ENCODE data around the gene DYNLRB1. TPM values are rescaled to one million over a fixed set of nuclear protein-coding genes. Genes with fewer than 3 reads are reported as not detected.
A peak's percentile ranks its signal among the peaks of the same experiment; 100 is the strongest.

The DYNLRB1 gene
- total RNA-seq, 4 donors from 2014 or later = 158 to 258 (median 209) TPM

- TF ChIP-seq POLR2A (IDR thresholded peaks at IDR 0.05) = no peak
- no peak for TF ChIP-seq CTCF (IDR thresholded peaks at IDR 0.05)
- no peak for TF ChIP-seq EP300 (IDR thresholded peaks at IDR 0.05)
- no peak for TF ChIP-seq POLR2AphosphoS5 (IDR thresholded peaks at IDR 0.05)
- peaks cover 0 to 23% of the 10 kb centered on the region in 2 donors for H3K36me3 ChIP-seq
- WGBS, 2 donors (ENCODE audit: low coverage in 1 of 2) = 62 to 79% methylated on average over 5 to 8 of the region's 11 CpGs
- peaks cover 0 to 42% (median 12%) of the 10 kb centered on the region in 3 donors for H3K4me1 ChIP-seq
- H3K4me3 ChIP-seq = no peak overlapping the region
- ATAC-seq = peak; percentile 31
- H3K27me3 ChIP-seq = no peaks in the 10 kb centered on the region
- H3K9me3 ChIP-seq = no peaks in the 10 kb centered on the region
- H3K27ac ChIP-seq = peak overlapping the region in 3 of 4 donors; percentile 69 to 71 (median 69)
Measured at GRCh38 chr20:34581341-34582184, 65.3 kb downstream of the DYNLRB1 start.

DNA sequence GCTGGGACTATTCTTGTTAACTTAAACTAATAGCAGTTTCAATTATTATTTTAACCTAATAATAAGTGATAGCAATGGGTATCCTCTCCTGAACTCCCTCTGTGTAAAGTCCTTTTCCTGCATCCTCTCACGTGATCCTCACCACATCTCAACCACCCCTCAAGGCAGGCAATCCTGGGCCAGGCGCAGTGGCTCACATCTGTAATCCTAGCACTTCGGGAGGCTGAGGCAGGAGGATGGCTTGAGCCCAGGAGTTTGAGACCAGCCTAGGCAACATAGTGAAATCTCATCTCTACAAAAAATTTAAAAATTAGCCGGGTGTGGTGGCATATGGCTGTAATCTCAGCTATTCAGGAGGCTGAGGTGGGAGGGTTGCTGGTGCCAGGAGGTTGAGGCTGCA, 66.0 kb downstream of the DYNLRB1 start:
- peaks cover 0 to 42% (median 12%) of the 10 kb centered on the region in 3 donors for H3K4me1 ChIP-seq
- H3K27me3 ChIP-seq = no peaks in the 10 kb centered on the region
- peaks cover 0 to 28% of the 10 kb centered on the region in 2 donors for H3K36me3 ChIP-seq
- no peaks in the 10 kb centered on the region for H3K9me3 ChIP-seq
- WGBS, 2 donors (ENCODE audit: low coverage in 1 of 2) = 53 to 81% methylated on average over 2 to 4 of the region's 4 CpGs
- TF ChIP-seq POLR2A (IDR thresholded peaks at IDR 0.05) (no peak), CTCF (IDR thresholded peaks at IDR 0.05) (no peak), EP300 (IDR thresholded peaks at IDR 0.05) (no peak)
- no peak overlapping the region for H3K4me3 ChIP-seq
- H3K27ac ChIP-seq = peak overlapping the region in 3 of 4 donors; percentile 69 to 71 (median 69)
- no peak for ATAC-seq

GRCh38 chr20:34582911-34583310, 66.7 kb downstream of the DYNLRB1 start:
- peak overlapping the region in 3 of 4 donors; percentile 21 to 69 (median 69) for H3K27ac ChIP-seq
- peaks cover 0 to 35% of the 10 kb centered on the region in 2 donors for H3K36me3 ChIP-seq
- peaks cover 0 to 42% (median 12%) of the 10 kb centered on the region in 3 donors for H3K4me1 ChIP-seq
- 100% methylated on average over 1 of the region's 4 CpGs; no CpG with 5 or more reads in 1 of the 2 donors for WGBS, 2 donors (ENCODE audit: low coverage in 1 of 2)
- no peaks in the 10 kb centered on the region for H3K9me3 ChIP-seq
- H3K27me3 ChIP-seq = no peaks in the 10 kb centered on the region
- TF ChIP-seq CTCF (IDR thresholded peaks at IDR 0.05) = no peak
- TF ChIP-seq EP300 (IDR thresholded peaks at IDR 0.05) = no peak
- no peak for TF ChIP-seq POLR2AphosphoS5 (IDR thresholded peaks at IDR 0.05)
- no peak for TF ChIP-seq POLR2A (IDR thresholded peaks at IDR 0.05)
- no peak overlapping the region for H3K4me3 ChIP-seq
- ATAC-seq = no peak

DNA sequence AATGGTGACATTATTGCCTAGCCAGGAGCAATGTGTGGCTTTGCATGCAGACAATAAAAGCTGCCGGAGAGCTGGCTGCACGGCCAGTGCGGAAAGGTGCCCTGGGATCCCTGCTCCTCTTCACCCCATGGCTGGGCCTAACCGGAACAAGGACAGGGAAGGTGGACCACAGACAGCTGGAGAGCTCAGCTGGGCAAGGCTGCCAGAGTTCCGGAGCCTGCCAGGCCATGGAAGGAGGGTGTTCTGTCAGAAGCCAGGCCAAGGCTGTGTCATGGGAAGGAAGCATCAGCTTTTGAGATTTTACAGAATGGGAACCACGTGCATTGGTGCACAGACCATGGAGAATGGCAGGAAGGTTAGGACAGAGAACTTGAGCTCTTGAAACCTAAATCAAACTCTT, 67.3 kb downstream of the DYNLRB1 start:
- no peak overlapping the region for H3K27ac ChIP-seq
- WGBS, 2 donors (ENCODE audit: low coverage in 1 of 2) = 50 to 65% methylated on average over 1 to 2 of the region's 6 CpGs
- ATAC-seq = no peak

More for the DNA sequence above, 67.3 kb downstream of the DYNLRB1 start:
- TF ChIP-seq POLR2AphosphoS5 (IDR thresholded peaks at IDR 0.05) (no peak), EP300 (IDR thresholded peaks at IDR 0.05) (no peak), CTCF (IDR thresholded peaks at IDR 0.05) (no peak), POLR2A (IDR thresholded peaks at IDR 0.05) (no peak)
- Histone ChIP-seq H3K27me3 (no peaks in the 10 kb centered on the region), H3K4me3 (no peak overlapping the region), H3K36me3 (peaks cover 0 to 41% of the 10 kb centered on the region in 2 donors), H3K4me1 (peaks cover 0 to 38% (median 12%) of the 10 kb centered on the region in 3 donors), H3K9me3 (no peaks in the 10 kb centered on the region)
